Caco-2 (cell line): ENCODE data around the gene WDR45B. TPM values are rescaled to one million over a fixed set of nuclear protein-coding genes. Genes with fewer than 3 reads are reported as not detected.
A peak's percentile ranks its signal among the peaks of the same experiment; 100 is the strongest.

Experiments used
- BruUV-seq: library from RNA; stranded (reverse); fragments of 400-500 nt; replicated peaks from 2 replicates; lab custom pipeline; 2021; lab: Mats Ljungman, UMichigan
- CTCF ChIA-PET: fragments of 300-600 bp; sonication (Branson Sonifier 250); formaldehyde crosslinking; loops from one replicate; lab custom pipeline; 2022; ENCODE audit warnings: antibody characterized with exemption; lab: Charles Lee
- POLR2A ChIA-PET: fragments of 300-600 bp; sonication (Branson Sonifier 250); formaldehyde crosslinking; loops from one replicate; lab custom pipeline; 2022; ENCODE audit warnings: antibody characterized with exemption; lab: Charles Lee
- DNase-seq, 2 experiments: peaks; one replicate each; pipeline versions ENCODE4 v3.0.0 to v3.0.0-alpha.2; 2020 to 2022
- H3K27me3 ChIP-seq: replicated peaks from 2 replicates; pipeline ENCODE4 v1.6.0; 2011; ENCODE audit warnings: low read length; ENCODE audit not compliant: control insufficient read depth, insufficient read depth
- H3K36me3 ChIP-seq: 2 replicates; pipeline ENCODE4 v1.5.1; 2011; ENCODE audit warnings: low read length; ENCODE audit not compliant: control insufficient read depth, insufficient read depth
- H3K4me1 ChIP-seq: fragments of 250-450 bp; sonication (Bioruptor Pico); 2 replicates; pipeline ENCODE4 v1.5.1; 2020; ENCODE audit warnings: mild to moderate bottlenecking
- H3K4me3 ChIP-seq: 2 replicates; pipeline ENCODE4 v1.5.1; 2011; ENCODE audit warnings: low read depth, mild to moderate bottlenecking, control low read depth, low read length
- H3K9me3 ChIP-seq: fragments of 250-450 bp; sonication (Bioruptor Pico); 2 replicates; pipeline ENCODE4 v1.5.1; 2020; ENCODE audit warnings: mild to moderate bottlenecking, moderate library complexity
- H3K27ac Mint-ChIP-seq: one replicate; pipeline ENCODE4 v1.8.0; 2022; ENCODE audit warnings: mixed read lengths; ENCODE audit not compliant: unreplicated experiment
- H3K27me3 Mint-ChIP-seq: one replicate; pipeline ENCODE4 v1.8.0; 2022; ENCODE audit warnings: mixed read lengths; ENCODE audit not compliant: insufficient read depth, unreplicated experiment
- H3K36me3 Mint-ChIP-seq: one replicate; pipeline ENCODE4 v1.8.0; 2022; ENCODE audit warnings: mild to moderate bottlenecking, mixed read lengths; ENCODE audit not compliant: insufficient read depth, unreplicated experiment
- H3K4me1 Mint-ChIP-seq: one replicate; pipeline ENCODE4 v1.8.0; 2022; ENCODE audit warnings: low read depth, mixed read lengths; ENCODE audit not compliant: unreplicated experiment
- H3K4me3 Mint-ChIP-seq: one replicate; pipeline ENCODE4 v1.8.0; 2022; ENCODE audit warnings: mild to moderate bottlenecking, moderate library complexity, mixed read lengths; ENCODE audit not compliant: unreplicated experiment
- H3K9me3 Mint-ChIP-seq: one replicate; pipeline ENCODE4 v1.8.0; 2022; ENCODE audit warnings: mixed read lengths; ENCODE audit not compliant: unreplicated experiment
- intact Hi-C: fragments of 100-400 bp; cut with micrococcal nuclease; formaldehyde crosslinking; loops from one replicate; pipeline ENCODE4 v1.10.0; 2022; ENCODE audit not compliant: unreplicated experiment
- total RNA-seq: library from RNA; stranded (reverse); gene quantifications from 2 replicates; pipeline ENCODE4 v1.2.3, GENCODE V29; 2022
- TF ChIP-seq, protein P1 (sequence below), 2 experiments: fragments of 200-600 bp in 1 of 2; IDR thresholded peaks; 1 replicate in 1 of 2; 2 replicates in 1 of 2; pipeline versions ENCODE4 v1.5.1 to v1.8.0; 2011 to 2022; ENCODE audit warnings: antibody characterized with exemption in 1 of 2, control low read depth in 1 of 2, inconsistent platforms in 1 of 2, low read depth in 1 of 2, low read length in 1 of 2, mild to moderate bottlenecking in 1 of 2, moderate library complexity in 1 of 2; ENCODE audit not compliant: insufficient read depth in 1 of 2, severe bottlenecking in 1 of 2, unreplicated experiment in 1 of 2

The WDR45B gene
- total RNA-seq, 1 experiment from 2014 or later, result 106 TPM

DNA sequence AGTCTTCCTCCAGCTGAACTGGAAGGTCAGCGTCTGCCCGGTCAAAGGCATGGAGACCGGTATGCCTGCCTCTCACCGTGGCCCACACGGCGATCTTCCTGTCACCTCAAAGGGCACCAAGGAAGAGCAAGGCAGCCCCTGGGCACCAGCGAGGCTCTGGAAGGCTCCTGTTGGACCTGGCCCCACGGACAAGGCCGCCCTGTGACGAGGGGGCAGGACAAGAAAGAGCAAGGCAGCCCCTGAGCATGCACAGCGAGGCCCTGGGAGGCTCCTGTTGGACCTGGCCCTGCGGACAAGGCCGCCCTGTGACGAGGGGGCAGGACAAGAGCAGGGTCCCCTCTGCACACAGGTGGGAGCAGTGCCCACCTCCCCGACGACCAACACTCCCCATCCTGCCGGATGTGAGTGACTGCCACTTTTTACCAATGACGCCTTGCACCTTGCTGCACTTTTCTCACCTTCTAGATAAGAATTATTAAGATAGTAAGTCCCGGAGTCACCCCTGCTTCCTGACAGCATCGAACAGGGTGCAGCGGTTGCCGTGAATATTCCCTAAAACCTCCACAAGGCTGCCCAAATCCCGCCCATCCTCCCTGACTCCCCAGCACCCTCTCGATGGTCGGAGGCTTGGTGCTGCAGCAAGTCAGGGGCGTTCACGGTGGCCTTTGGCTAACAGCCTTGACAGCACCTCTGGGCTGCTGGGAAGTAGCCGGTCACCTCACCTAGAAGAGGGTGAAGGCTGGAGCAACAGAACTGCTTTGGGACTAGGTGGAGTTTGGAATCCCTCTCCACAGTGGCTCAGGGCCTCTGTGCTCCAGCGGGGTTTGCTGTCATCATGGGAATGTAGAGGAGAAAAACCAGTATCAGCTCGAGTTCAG lies 5.6 kb upstream of the WDR45B start:
- ChIA-PET POLR2A (interaction anchor here (0.6 kb wide), 1 partner anchor 120 kb away, joined by 3 read pairs; no protein-coding TSS in a partner anchor), CTCF (no interaction called here)
- Mint-ChIP-seq H3K4me1 (peaks cover 8% of the 10 kb centered on the region), H3K9me3 (no peaks in the 10 kb centered on the region), H3K27me3 (no peaks in the 10 kb centered on the region), H3K4me3 (no peak overlapping the region), H3K36me3 (no peaks in the 10 kb centered on the region), H3K27ac (no peak overlapping the region)
- Histone ChIP-seq H3K4me3 (no peak overlapping the region), H3K36me3 (no peaks in the 10 kb centered on the region), H3K27me3 (no peaks in the 10 kb centered on the region), H3K4me1 (peaks cover 2% of the 10 kb centered on the region; the same call in 1 of the 2 replicates), H3K9me3 (no peaks in the 10 kb centered on the region)
- TF ChIP-seq, protein P1, sequence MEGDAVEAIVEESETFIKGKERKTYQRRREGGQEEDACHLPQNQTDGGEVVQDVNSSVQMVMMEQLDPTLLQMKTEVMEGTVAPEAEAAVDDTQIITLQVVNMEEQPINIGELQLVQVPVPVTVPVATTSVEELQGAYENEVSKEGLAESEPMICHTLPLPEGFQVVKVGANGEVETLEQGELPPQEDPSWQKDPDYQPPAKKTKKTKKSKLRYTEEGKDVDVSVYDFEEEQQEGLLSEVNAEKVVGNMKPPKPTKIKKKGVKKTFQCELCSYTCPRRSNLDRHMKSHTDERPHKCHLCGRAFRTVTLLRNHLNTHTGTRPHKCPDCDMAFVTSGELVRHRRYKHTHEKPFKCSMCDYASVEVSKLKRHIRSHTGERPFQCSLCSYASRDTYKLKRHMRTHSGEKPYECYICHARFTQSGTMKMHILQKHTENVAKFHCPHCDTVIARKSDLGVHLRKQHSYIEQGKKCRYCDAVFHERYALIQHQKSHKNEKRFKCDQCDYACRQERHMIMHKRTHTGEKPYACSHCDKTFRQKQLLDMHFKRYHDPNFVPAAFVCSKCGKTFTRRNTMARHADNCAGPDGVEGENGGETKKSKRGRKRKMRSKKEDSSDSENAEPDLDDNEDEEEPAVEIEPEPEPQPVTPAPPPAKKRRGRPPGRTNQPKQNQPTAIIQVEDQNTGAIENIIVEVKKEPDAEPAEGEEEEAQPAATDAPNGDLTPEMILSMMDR (IDR thresholded peaks at IDR 0.05; ENCODE audit: insufficient read depth in 1 of 2, low read depth in 1 of 2, low read length in 1 of 2, severe bottlenecking in 1 of 2, unreplicated experiment in 1 of 2), result no peak
- intact Hi-C loops, result no loop called here
- DNase-seq, result no peak
- no TSS peak for BruUV-seq

DNA sequence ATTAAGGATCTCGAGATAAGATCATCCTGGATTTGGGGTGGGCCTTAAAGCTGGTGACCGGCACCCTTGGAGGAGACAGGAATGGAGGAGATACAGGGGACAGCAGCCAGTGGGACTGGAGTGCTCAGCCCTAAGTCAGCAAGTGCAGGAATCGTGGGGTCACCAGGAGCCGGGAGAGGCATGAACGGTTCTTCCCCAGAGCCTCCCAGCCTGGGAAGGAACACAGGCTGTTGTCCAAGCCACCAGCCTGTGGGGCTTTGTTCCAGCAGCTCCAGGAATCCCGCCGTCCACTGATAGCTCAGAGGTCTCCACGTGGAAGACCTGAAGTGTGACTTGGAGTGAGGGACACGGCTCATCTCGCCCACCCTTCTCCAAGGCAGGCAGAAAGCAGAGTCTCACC lies 2.5 kb upstream of the WDR45B start:
- Mint-ChIP-seq H3K4me1 (peaks cover 8% of the 10 kb centered on the region), H3K4me3 (no peak overlapping the region), H3K9me3 (no peaks in the 10 kb centered on the region), H3K36me3 (peaks cover 19% of the 10 kb centered on the region), H3K27me3 (no peaks in the 10 kb centered on the region), H3K27ac (no peak overlapping the region)
- H3K9me3 ChIP-seq, result no peaks in the 10 kb centered on the region
- peaks cover 8% of the 10 kb centered on the region; the same call in 1 of the 2 replicates for H3K4me1 ChIP-seq
- no peaks in the 10 kb centered on the region for H3K36me3 ChIP-seq
- ChIA-PET CTCF (interaction anchor here (1.1 kb wide), 1 partner anchor 18 kb away, joined by 3 read pairs; no protein-coding TSS in a partner anchor), POLR2A (interaction anchor here (0.6 kb wide), 1 partner anchor 399 kb away, joined by 5 read pairs; no protein-coding TSS in a partner anchor)
- intact Hi-C loops, result no loop called here
- DNase-seq, result no peak
- no peaks in the 10 kb centered on the region for H3K27me3 ChIP-seq
- BruUV-seq, result no TSS peak
- TF ChIP-seq, protein P1 (IDR thresholded peaks at IDR 0.05; ENCODE audit: insufficient read depth in 1 of 2, low read depth in 1 of 2, low read length in 1 of 2, severe bottlenecking in 1 of 2, unreplicated experiment in 1 of 2), result no peak
- H3K4me3 ChIP-seq, result no peak overlapping the region

DNA sequence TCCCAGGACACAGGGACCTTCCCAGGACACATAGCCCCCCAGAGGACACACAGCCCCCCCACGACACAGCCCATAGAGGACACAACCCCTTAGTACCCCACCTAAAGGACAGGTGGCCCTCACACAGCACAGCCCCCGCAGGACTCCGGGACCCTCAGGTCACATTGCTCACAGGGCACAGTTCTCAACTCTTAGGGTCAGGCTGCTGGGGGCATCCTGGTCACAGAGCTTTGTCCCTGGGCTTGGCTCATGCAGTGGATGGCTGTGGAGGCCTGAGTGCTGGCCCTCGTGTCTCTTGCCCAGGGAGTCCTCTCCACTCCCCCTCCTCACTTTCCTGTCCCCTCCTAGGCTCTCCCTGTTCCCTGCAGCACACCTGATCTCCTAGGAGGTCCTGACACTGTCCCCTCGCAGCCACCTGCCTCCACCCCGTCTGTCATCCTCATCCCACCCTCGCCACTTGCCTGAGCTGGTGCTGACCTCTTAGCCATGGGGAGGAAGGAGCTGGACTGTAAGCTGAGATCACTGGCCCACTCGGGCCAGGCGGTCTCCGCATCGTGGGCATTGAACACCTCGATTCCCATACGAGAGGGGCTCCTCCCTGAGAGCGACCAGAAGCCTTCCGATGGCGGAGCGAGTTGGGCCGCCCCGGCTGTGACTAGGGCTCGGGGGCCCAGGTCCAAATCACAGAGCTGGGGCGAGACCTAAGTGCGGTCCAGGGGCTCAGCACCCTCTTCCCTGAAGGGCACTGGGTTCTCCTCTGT lies 1.4 kb upstream of the WDR45B start:
- ChIA-PET POLR2A (no interaction called here), CTCF (no interaction called here)
- no peak for DNase-seq
- TF ChIP-seq, protein P1 (IDR thresholded peaks at IDR 0.05; ENCODE audit: insufficient read depth in 1 of 2, low read depth in 1 of 2, low read length in 1 of 2, severe bottlenecking in 1 of 2, unreplicated experiment in 1 of 2), result no peak
- Mint-ChIP-seq H3K4me1 (no peaks in the 10 kb centered on the region), H3K9me3 (no peaks in the 10 kb centered on the region), H3K4me3 (peak overlapping the region; percentile 84), H3K27ac (peak overlapping the region; percentile 64), H3K36me3 (peaks cover 27% of the 10 kb centered on the region), H3K27me3 (no peaks in the 10 kb centered on the region)
- Histone ChIP-seq H3K4me1 (peaks cover 8% of the 10 kb centered on the region; the same call in 1 of the 2 replicates), H3K36me3 (no peaks in the 10 kb centered on the region), H3K4me3 (no peak overlapping the region), H3K27me3 (no peaks in the 10 kb centered on the region), H3K9me3 (no peaks in the 10 kb centered on the region)
- intact Hi-C loops, result no loop called here
- BruUV-seq, result no TSS peak
